HG02642 (cell line): ENCODE data around the gene SPDYE3.
"Not testable (repeated sequence)": the region's sequence is repeated elsewhere in the genome, so short reads cannot be mapped to it uniquely, and the experiment has no call there.

Source experiments
- ATAC-seq: cut with Tn5 transposase; IDR thresholded peaks from one replicate; pipeline ENCODE4 v1.9.1; 2021; ENCODE audit warnings: mild to moderate bottlenecking; ENCODE audit not compliant: unreplicated experiment, poor library complexity

The SPDYE3 gene

GRCh38 chr7:100307402-100307801 is at the start of gene SPDYE3:
Gene SPDYE3, plus strand, starts transcription at chr7:100307702. Its CDS starts 184 bp downstream, at chr7:100307886.
- ATAC-seq: not testable (repeated sequence)

GRCh38 chr7:100259984-100260383 is 47.5 kb upstream of the SPDYE3 start:
- not testable (repeated sequence) for ATAC-seq

- ATAC-seq: not testable (repeated sequence)
Measured at GRCh38 chr7:100262896-100263295, 44.6 kb upstream of the SPDYE3 start.

GRCh38 chr7:100264223-100264622 is 43.3 kb upstream of the SPDYE3 start:
- ATAC-seq: not testable (repeated sequence)

- not testable (repeated sequence) for ATAC-seq
Measured at GRCh38 chr7:100264669-100265165, 42.8 kb upstream of the SPDYE3 start.

- ATAC-seq: not testable (repeated sequence)
Measured at GRCh38 chr7:100265851-100266250, 41.7 kb upstream of the SPDYE3 start.

GRCh38 chr7:100266576-100267354 is 40.7 kb upstream of the SPDYE3 start:
- no peak for ATAC-seq

GRCh38 chr7:100267648-100268047 is 39.9 kb upstream of the SPDYE3 start:
- ATAC-seq: no peak

- not testable (repeated sequence) for ATAC-seq
Measured at GRCh38 chr7:100268882-100269281, 38.6 kb upstream of the SPDYE3 start.

GRCh38 chr7:100269306-100270045 is 38.0 kb upstream of the SPDYE3 start:
- ATAC-seq: not testable (repeated sequence)

- ATAC-seq: not testable (repeated sequence)
Measured at GRCh38 chr7:100270046-100270918, 37.2 kb upstream of the SPDYE3 start.

- ATAC-seq: not testable (repeated sequence)
Measured at GRCh38 chr7:100270941-100271593, 36.4 kb upstream of the SPDYE3 start.

- peak; percentile 87 for ATAC-seq
Measured at GRCh38 chr7:100271716-100272537, 35.6 kb upstream of the SPDYE3 start.

- ATAC-seq: not testable (repeated sequence)
Measured at GRCh38 chr7:100272538-100272902, 35.0 kb upstream of the SPDYE3 start.

GRCh38 chr7:100275120-100275519 is 32.4 kb upstream of the SPDYE3 start:
- ATAC-seq: no peak

- ATAC-seq: not testable (repeated sequence)
Measured at GRCh38 chr7:100276126-100276525, 31.4 kb upstream of the SPDYE3 start.

GRCh38 chr7:100282069-100282608 is 25.4 kb upstream of the SPDYE3 start:
- ATAC-seq: not testable (repeated sequence)

- not testable (repeated sequence) for ATAC-seq
Measured at GRCh38 chr7:100283147-100283546, 24.4 kb upstream of the SPDYE3 start.
